Omental fat pad (tissue), 4 donors: ENCODE results near the gene TEKT4. TPM values are rescaled to one million over a fixed set of nuclear protein-coding genes. Genes with fewer than 3 reads are reported as not detected.
"Not testable (repeated sequence)": the region's sequence is repeated elsewhere in the genome, so short reads cannot be mapped to it uniquely, and the experiment has no call there.

Experiments
- ATAC-seq: fragments of 150-250 bp; one replicate; pipeline ENCODE4 v1.9.1; 2016; ENCODE audit warnings: mild to moderate bottlenecking, moderate library complexity; ENCODE audit not compliant: low FRiP score
- DNase-seq: peaks from one replicate; pipeline ENCODE4 v3.0.0-alpha.2; 2019; ENCODE audit warnings: low spot score
- CTCF ChIP-seq, 3 donors: fragments of 450-650 bp; IDR thresholded peaks; one replicate each; pipeline ENCODE4 v1.5.1; 2016 to 2017; ENCODE audit warnings: antibody characterized with exemption in 3 of 3, mild to moderate bottlenecking in 3 of 3, moderate library complexity in 2 of 3
- total RNA-seq, 4 donors: library from RNA; depleted of rRNA; stranded (reverse); fragments of >200 nt; gene quantifications; one replicate each; pipeline ENCODE4 v1.1.0, GENCODE V29; 2016

TEKT4 gene
- total RNA-seq: not detected

GRCh38 chr2:94871226-94872087, at the start of gene TEKT4:
Gene TEKT4, plus strand, starts transcription at chr2:94871430. Its CDS starts 150 bp downstream, at chr2:94871580.
- no peak for TF ChIP-seq CTCF (IDR thresholded peaks at IDR 0.05)
- no peak for ATAC-seq

GRCh38 chr2:94839224-94839623, 32.0 kb upstream of the TEKT4 start:
- ATAC-seq, DNase-seq: not testable (repeated sequence)

More at GRCh38 chr2:94871226-94872087, at the start of gene TEKT4:
- no peak for DNase-seq

GRCh38 chr2:94856856-94857255, 14.4 kb upstream of the TEKT4 start:
- DNase-seq: not testable (repeated sequence)

GRCh38 chr2:94857367-94858162, 13.7 kb upstream of the TEKT4 start:
- not testable (repeated sequence) for DNase-seq

More at GRCh38 chr2:94856856-94857255, 14.4 kb upstream of the TEKT4 start:
- ATAC-seq: not testable (repeated sequence)

GRCh38 chr2:94858163-94858888, 12.9 kb upstream of the TEKT4 start:
- not testable (repeated sequence) for DNase-seq

More at GRCh38 chr2:94857367-94858162, 13.7 kb upstream of the TEKT4 start:
- not testable (repeated sequence) for ATAC-seq

GRCh38 chr2:94861308-94862152, 9.7 kb upstream of the TEKT4 start:
- no peak for ATAC-seq
- no peak for TF ChIP-seq CTCF (IDR thresholded peaks at IDR 0.05)
- DNase-seq: no peak

More at GRCh38 chr2:94858163-94858888, 12.9 kb upstream of the TEKT4 start:
- not testable (repeated sequence) for ATAC-seq

- DNase-seq, ATAC-seq: not testable (repeated sequence)
Measured at GRCh38 chr2:94862903-94863302, 8.3 kb upstream of the TEKT4 start.

- ATAC-seq (no peak), DNase-seq (no peak)
- no peak for TF ChIP-seq CTCF (IDR thresholded peaks at IDR 0.05)
Measured at GRCh38 chr2:94869131-94869530, 2.1 kb upstream of the TEKT4 start.
